ENCODE measurements around the gene NRBP1.

Gene NRBP1

GRCh38 chr2:27379836-27380625 lies 48.4 kb upstream of the NRBP1 start:
- Histone ChIP-seq H3K9me3 (ENCODE audit: low read length) (no peaks in the 10 kb centered on the region), H3K27me3 (ENCODE audit: insufficient read depth, low read length) (no peaks in the 10 kb centered on the region), H3K36me3 (ENCODE audit: insufficient read depth, low read length) (peaks cover 90% of the 10 kb centered on the region), H3K9ac (ENCODE audit: low read length) (peak overlapping the region; percentile 96), H2AFZ (ENCODE audit: low read length) (no peak overlapping the region), H4K20me1 (ENCODE audit: insufficient read depth, low read length) (no peaks in the 10 kb centered on the region), H3K27ac (ENCODE audit: low read depth, low read length, poor library complexity, severe bottlenecking) (peak overlapping the region; percentile 86), H3K79me2 (ENCODE audit: insufficient read depth, low read length) (no peaks in the 10 kb centered on the region), H3F3A (ENCODE audit: insufficient read depth, low read length) (0 out of 2 replicates have a peak, but pooled peaks cover 2% of the 10 kb centered on the region), H3K9me2 (ENCODE audit: low read depth, low read length) (no peaks in the 10 kb centered on the region), H3K4me3 (ENCODE audit: low read depth, low read length, poor library complexity, severe bottlenecking) (peak overlapping the region; percentile 86), H3K4me1 (ENCODE audit: insufficient read depth, low read length, severe bottlenecking) (peaks cover 25% of the 10 kb centered on the region), H3K4me2 (ENCODE audit: low read length) (peak overlapping the region; percentile 97)
- TF ChIP-seq EZH2 (IDR thresholded peaks at IDR 0.05; ENCODE audit: borderline replicate concordance, low read length) (no peak), CTCF (IDR thresholded peaks at IDR 0.05; ENCODE audit: low read length) (no peak)

DNA sequence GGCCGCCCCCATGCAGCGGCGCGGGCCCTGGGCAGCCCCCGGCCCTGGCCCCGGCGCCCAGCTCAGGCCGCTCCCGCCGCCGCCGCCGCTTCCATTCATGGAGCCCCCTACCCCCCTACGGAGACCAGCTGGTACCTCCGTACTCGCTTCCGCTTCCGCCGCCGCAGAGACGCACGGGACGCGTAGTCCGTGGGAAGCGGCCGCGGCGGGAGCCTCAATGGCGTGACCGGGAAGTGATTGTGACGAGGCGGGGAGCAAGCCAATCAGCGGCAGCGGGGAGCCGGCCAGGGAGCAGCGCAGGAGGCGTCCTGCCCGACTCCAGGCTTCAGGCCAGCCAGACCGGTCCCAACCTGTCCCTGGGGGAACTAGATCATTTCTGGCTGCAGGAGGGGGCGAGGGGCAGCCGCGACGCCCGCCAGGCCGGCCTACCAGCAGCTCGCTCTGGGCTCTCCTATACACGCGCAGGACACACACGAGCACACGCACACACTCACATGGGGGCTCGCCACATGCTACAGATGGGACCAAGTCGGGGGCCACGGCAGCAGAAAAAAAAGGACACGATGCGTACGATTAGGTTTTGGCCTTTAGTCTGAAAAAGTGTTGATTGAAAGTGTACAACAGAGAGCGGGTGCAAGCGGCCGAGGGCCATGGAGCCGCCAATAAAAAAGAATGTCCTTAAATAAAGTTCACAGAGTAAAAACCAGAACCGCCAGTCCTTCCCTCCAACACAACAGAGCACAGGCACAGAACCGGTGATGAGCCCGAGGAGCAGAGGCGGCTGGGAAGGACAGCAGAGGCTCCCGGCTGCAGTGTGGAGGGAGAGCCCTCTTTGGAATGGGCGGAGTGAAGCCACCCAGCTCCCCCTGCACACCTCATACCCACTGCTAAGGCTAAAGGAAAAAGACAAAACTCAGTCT lies 47.5 kb upstream of the NRBP1 start, which contains the start of gene ZNF513:
Gene ZNF513 (minus strand): TSS at position 109 of the 920 bp plus-strand sequence. CDS start 208 bp downstream, outside the sequence.
- H3K27ac ChIP-seq (ENCODE audit: low read depth, low read length, poor library complexity, severe bottlenecking), result peak within 1 kb of the TSS; percentile 86
- 0 out of 2 replicates have a peak, but pooled peaks cover 2% of the 10 kb centered on the region for H3F3A ChIP-seq (ENCODE audit: insufficient read depth, low read length)
- H3K4me3 ChIP-seq (ENCODE audit: low read depth, low read length, poor library complexity, severe bottlenecking), result peak within 1 kb of the TSS; percentile 86
- H3K9me3 ChIP-seq (ENCODE audit: low read length), result no peaks in the 10 kb centered on the region
- peak within 1 kb of the TSS; percentile 97 for H3K4me2 ChIP-seq (ENCODE audit: low read length)
- H2AFZ ChIP-seq (ENCODE audit: low read length), result no peak within 1 kb of the TSS
- TF ChIP-seq EZH2 (IDR thresholded peaks at IDR 0.05; ENCODE audit: borderline replicate concordance, low read length), result no peak
- no peak for TF ChIP-seq CTCF (IDR thresholded peaks at IDR 0.05; ENCODE audit: low read length)
- peaks cover 25% of the 10 kb centered on the region for H3K4me1 ChIP-seq (ENCODE audit: insufficient read depth, low read length, severe bottlenecking)
- no peaks in the 10 kb centered on the region for H3K79me2 ChIP-seq (ENCODE audit: insufficient read depth, low read length)
- H3K27me3 ChIP-seq (ENCODE audit: insufficient read depth, low read length), result no peaks in the 10 kb centered on the region
- H4K20me1 ChIP-seq (ENCODE audit: insufficient read depth, low read length), result no peaks in the 10 kb centered on the region
- H3K36me3 ChIP-seq (ENCODE audit: insufficient read depth, low read length), result peaks cover 90% of the 10 kb centered on the region
- peak within 1 kb of the TSS; percentile 96 for H3K9ac ChIP-seq (ENCODE audit: low read length)
- H3K9me2 ChIP-seq (ENCODE audit: low read depth, low read length), result no peaks in the 10 kb centered on the region

- Histone ChIP-seq H3K4me1 (ENCODE audit: insufficient read depth, low read length, severe bottlenecking) (peaks cover 25% of the 10 kb centered on the region), H2AFZ (ENCODE audit: low read length) (no peak overlapping the region), H3K36me3 (ENCODE audit: insufficient read depth, low read length) (peaks cover 88% of the 10 kb centered on the region), H4K20me1 (ENCODE audit: insufficient read depth, low read length) (no peaks in the 10 kb centered on the region), H3K4me3 (ENCODE audit: low read depth, low read length, poor library complexity, severe bottlenecking) (no peak overlapping the region), H3K9me3 (ENCODE audit: low read length) (no peaks in the 10 kb centered on the region), H3K9ac (ENCODE audit: low read length) (no peak overlapping the region; the same call in 1 of the 2 replicates), H3K27ac (ENCODE audit: low read depth, low read length, poor library complexity, severe bottlenecking) (peak overlapping the region; percentile 77), H3K79me2 (ENCODE audit: insufficient read depth, low read length) (no peaks in the 10 kb centered on the region), H3K9me2 (ENCODE audit: low read depth, low read length) (no peaks in the 10 kb centered on the region), H3K27me3 (ENCODE audit: insufficient read depth, low read length) (no peaks in the 10 kb centered on the region), H3F3A (ENCODE audit: insufficient read depth, low read length) (0 out of 2 replicates have a peak, but pooled peaks cover 2% of the 10 kb centered on the region), H3K4me2 (ENCODE audit: low read length) (no peak overlapping the region)
- TF ChIP-seq EZH2 (IDR thresholded peaks at IDR 0.05; ENCODE audit: borderline replicate concordance, low read length), result no peak
- no peak for TF ChIP-seq CTCF (IDR thresholded peaks at IDR 0.05; ENCODE audit: low read length)
Measured at GRCh38 chr2:27381577-27382181, 46.8 kb upstream of the NRBP1 start.

All from OCI-LY1 (cell line).